Prostate gland (tissue), 2 donors: ENCODE results near the gene WSB2.

Experiments used
- CTCF ChIP-seq, 4 experiments: fragments of 200-600 bp in 2 of 4; fragments of 450-650 bp in 2 of 4; sonication (generic) in 2 of 4; IDR thresholded peaks; 1 replicate in 3 of 4; 2 replicates in 1 of 4; pipeline ENCODE4 v1.5.1; 2016 to 2019; ENCODE audit warnings: antibody characterized with exemption in 4 of 4, mild to moderate bottlenecking in 2 of 4, moderate library complexity in 2 of 4
- POLR2A ChIP-seq: fragments of 450-650 bp; IDR thresholded peaks from one replicate; pipeline ENCODE4 v1.6.1; 2016; ENCODE audit warnings: antibody characterized with exemption, mild to moderate bottlenecking
- POLR2AphosphoS5 ChIP-seq: sonication (generic); formaldehyde crosslinking; IDR thresholded peaks from one replicate; pipeline ENCODE4 v1.6.1; 2017; ENCODE audit warnings: antibody characterized with exemption

DNA sequence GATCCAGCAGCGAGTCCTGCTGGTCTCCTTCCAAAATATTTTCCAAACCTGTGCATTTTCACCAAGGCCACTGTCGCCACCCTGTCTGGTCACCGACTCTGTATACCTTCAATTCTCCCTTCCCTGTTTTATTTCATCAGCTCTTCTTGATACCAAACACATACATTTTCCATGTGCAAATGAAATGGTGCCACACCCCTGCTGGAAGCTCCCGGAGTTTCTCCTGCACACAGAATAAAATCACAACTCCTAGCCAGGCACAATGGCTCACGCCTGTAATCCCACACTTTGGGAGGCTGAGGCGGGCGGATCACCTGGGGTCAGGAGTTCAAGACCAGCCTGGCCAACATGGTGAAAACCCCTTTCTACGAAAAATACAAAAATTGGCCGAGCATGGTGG, 28.8 kb upstream of the WSB2 start:
- no peak for TF ChIP-seq CTCF (IDR thresholded peaks at IDR 0.05)
- no peak for TF ChIP-seq POLR2A
- no peak for TF ChIP-seq POLR2AphosphoS5
